ENCODE measurements around the gene SMYD3.

DNA sequence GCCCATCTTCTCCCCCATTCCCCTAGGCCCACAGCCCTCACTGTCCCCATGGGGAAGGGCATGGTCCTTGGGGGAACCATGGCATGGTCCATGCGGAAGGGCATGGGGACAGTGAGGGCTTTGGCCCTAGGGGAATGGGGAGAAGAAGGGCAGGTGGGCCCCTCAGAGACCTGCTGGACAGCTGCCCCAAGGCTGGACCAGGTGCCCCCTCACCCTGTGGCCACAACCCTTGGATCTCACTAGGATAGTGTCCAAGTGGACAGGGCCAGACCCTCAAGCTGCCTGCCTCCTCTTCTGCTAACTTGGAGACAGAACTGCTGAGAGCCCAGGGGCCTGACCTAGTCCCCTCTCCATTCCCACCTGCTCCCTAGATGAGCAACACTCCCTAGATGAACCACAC is 12.4 kb upstream of the SMYD3 start:
- TF ChIP-seq EZH2 (IDR thresholded peaks at IDR 0.05; ENCODE audit: borderline replicate concordance, insufficient read depth, low read length, poor library complexity, severe bottlenecking): no peak
- no peak for TF ChIP-seq TAF1 (IDR thresholded peaks at IDR 0.05; ENCODE audit: low read depth)
- no peak for TF ChIP-seq RAD21 (conservative IDR thresholded peaks at IDR 0.05)
- TF ChIP-seq, protein P1, sequence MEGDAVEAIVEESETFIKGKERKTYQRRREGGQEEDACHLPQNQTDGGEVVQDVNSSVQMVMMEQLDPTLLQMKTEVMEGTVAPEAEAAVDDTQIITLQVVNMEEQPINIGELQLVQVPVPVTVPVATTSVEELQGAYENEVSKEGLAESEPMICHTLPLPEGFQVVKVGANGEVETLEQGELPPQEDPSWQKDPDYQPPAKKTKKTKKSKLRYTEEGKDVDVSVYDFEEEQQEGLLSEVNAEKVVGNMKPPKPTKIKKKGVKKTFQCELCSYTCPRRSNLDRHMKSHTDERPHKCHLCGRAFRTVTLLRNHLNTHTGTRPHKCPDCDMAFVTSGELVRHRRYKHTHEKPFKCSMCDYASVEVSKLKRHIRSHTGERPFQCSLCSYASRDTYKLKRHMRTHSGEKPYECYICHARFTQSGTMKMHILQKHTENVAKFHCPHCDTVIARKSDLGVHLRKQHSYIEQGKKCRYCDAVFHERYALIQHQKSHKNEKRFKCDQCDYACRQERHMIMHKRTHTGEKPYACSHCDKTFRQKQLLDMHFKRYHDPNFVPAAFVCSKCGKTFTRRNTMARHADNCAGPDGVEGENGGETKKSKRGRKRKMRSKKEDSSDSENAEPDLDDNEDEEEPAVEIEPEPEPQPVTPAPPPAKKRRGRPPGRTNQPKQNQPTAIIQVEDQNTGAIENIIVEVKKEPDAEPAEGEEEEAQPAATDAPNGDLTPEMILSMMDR (IDR thresholded peaks at IDR 0.05; ENCODE audit: poor library complexity, severe bottlenecking): no peak
- TF ChIP-seq EP300 (conservative IDR thresholded peaks at IDR 0.05; ENCODE audit: poor library complexity, severe bottlenecking): no peak
- no peak for TF ChIP-seq MXI1 (conservative IDR thresholded peaks at IDR 0.05; ENCODE audit: poor library complexity, severe bottlenecking)
- TF ChIP-seq SMC3 (conservative IDR thresholded peaks at IDR 0.05; ENCODE audit: poor library complexity): no peak
- TF ChIP-seq POLR2AphosphoS5 (IDR thresholded peaks at IDR 0.05): no peak

Measured in neural cell (in vitro differentiated cells).